Mesodermal cell (in vitro differentiated cells): ENCODE measurements around the gene RBMS1.
"Not testable (repeated sequence)": the region's sequence is repeated elsewhere in the genome, so short reads cannot be mapped to it uniquely, and the experiment has no call there.

Experiments
- H3K27ac ChIP-seq: 2 replicates; pipeline ENCODE4 v1.7.0; 2013; ENCODE audit warnings: mild to moderate bottlenecking, low read depth, low read length, moderate library complexity; ENCODE audit not compliant: severe bottlenecking
- H3K36me3 ChIP-seq: 2 replicates; pipeline ENCODE4 v1.7.1; 2013; ENCODE audit warnings: mild to moderate bottlenecking, low read length, moderate library complexity; ENCODE audit not compliant: control insufficient read depth, insufficient read depth
- H3K4me1 ChIP-seq: one replicate; pipeline ENCODE4 v1.7.1; 2013; ENCODE audit warnings: mild to moderate bottlenecking, low read length; ENCODE audit not compliant: insufficient read depth, control insufficient read depth, poor library complexity, severe bottlenecking
- H3K4me3 ChIP-seq: 2 replicates; pipeline ENCODE4 v1.7.0; 2013; ENCODE audit warnings: low read length, control low read depth, mild to moderate bottlenecking; ENCODE audit not compliant: insufficient read depth, poor library complexity, severe bottlenecking; ENCODE audit errors: extremely low read depth
- H3K9me3 ChIP-seq: 2 replicates; pipeline ENCODE4 v1.7.1; 2013; ENCODE audit warnings: mild to moderate bottlenecking, low read length, moderate library complexity; ENCODE audit not compliant: control insufficient read depth
- WGBS, 2 experiments: methylation state at CpG; one replicate each; pipeline ENCODE4 v1.1.5; 2013; ENCODE audit warnings: missing lambda C conversion rate in 2 of 2; ENCODE audit not compliant: insufficient coverage in 2 of 2; 5-methylcytosine and 5-hydroxymethylcytosine counted together

The RBMS1 gene

GRCh38 chr2:160501370-160501769 is 7.8 kb upstream of the RBMS1 start:
- no peak overlapping the region for H3K27ac ChIP-seq
- no peaks in the 10 kb centered on the region for H3K9me3 ChIP-seq
- no peak overlapping the region for H3K4me3 ChIP-seq
- WGBS, 2 experiments = no CpG with 5 or more reads among the region's 1 CpG
- H3K36me3 ChIP-seq = no peaks in the 10 kb centered on the region
- peaks cover 6% of the 10 kb centered on the region for H3K4me1 ChIP-seq

GRCh38 chr2:160499865-160500264 is 6.3 kb upstream of the RBMS1 start:
- Histone ChIP-seq H3K9me3 (no peaks in the 10 kb centered on the region), H3K27ac (no peak overlapping the region), H3K4me3 (no peak overlapping the region), H3K36me3 (no peaks in the 10 kb centered on the region), H3K4me1 (peaks cover under 1% of the 10 kb centered on the region)
- 90 to 100% methylated on average over 1 of the region's 1 CpG for WGBS, 2 experiments

GRCh38 chr2:160498137-160498536 is 4.5 kb upstream of the RBMS1 start:
- 96 to 98% methylated on average over 4 of the region's 5 CpGs for WGBS, 2 experiments
- Histone ChIP-seq H3K27ac (no peak overlapping the region), H3K9me3 (no peaks in the 10 kb centered on the region), H3K36me3 (no peaks in the 10 kb centered on the region), H3K4me1 (no peaks in the 10 kb centered on the region), H3K4me3 (no peak overlapping the region)

- WGBS, 2 experiments = 28% methylated on average over 4 of the region's 8 CpGs; no CpG with 5 or more reads in 1 of the 2 experiments
- H3K27ac ChIP-seq = peak overlapping the region; percentile 90
Observed at GRCh38 chr2:160494201-160494644, 616 bp upstream of the RBMS1 start.

GRCh38 chr2:160492401-160493226 is 993 bp downstream of the RBMS1 start:
- peak overlapping the region; percentile 83 for H3K4me3 ChIP-seq
- H3K27ac ChIP-seq = peak overlapping the region; percentile 90
- H3K36me3 ChIP-seq = no peaks in the 10 kb centered on the region
- H3K4me1 ChIP-seq = peaks cover 4% of the 10 kb centered on the region
- no peaks in the 10 kb centered on the region for H3K9me3 ChIP-seq
- WGBS, 2 experiments = 0 to 1% methylated on average over 47 to 56 of the region's 66 CpGs

More at GRCh38 chr2:160494201-160494644, 616 bp upstream of the RBMS1 start:
- H3K4me3 ChIP-seq = peak overlapping the region; percentile 83
- peaks cover 4% of the 10 kb centered on the region for H3K4me1 ChIP-seq
- H3K9me3 ChIP-seq = no peaks in the 10 kb centered on the region
- H3K36me3 ChIP-seq = no peaks in the 10 kb centered on the region

GRCh38 chr2:160491911-160492371 is 1.7 kb downstream of the RBMS1 start:
- no peaks in the 10 kb centered on the region for H3K36me3 ChIP-seq
- peak overlapping the region; percentile 83 for H3K4me3 ChIP-seq
- 7 to 10% methylated on average over 3 to 4 of the region's 10 CpGs for WGBS, 2 experiments

GRCh38 chr2:160490733-160491685 is 2.6 kb downstream of the RBMS1 start:
- Histone ChIP-seq H3K9me3 (no peaks in the 10 kb centered on the region), H3K4me3 (peak overlapping the region; percentile 83), H3K36me3 (no peaks in the 10 kb centered on the region), H3K27ac (no peak overlapping the region), H3K4me1 (peaks cover 4% of the 10 kb centered on the region)
- WGBS, 2 experiments = 81% methylated on average over 3 of the region's 8 CpGs; no CpG with 5 or more reads in 1 of the 2 experiments

More at GRCh38 chr2:160491911-160492371, 1.7 kb downstream of the RBMS1 start:
- no peaks in the 10 kb centered on the region for H3K9me3 ChIP-seq
- H3K27ac ChIP-seq = peak overlapping the region; percentile 90
- H3K4me1 ChIP-seq = peaks cover 4% of the 10 kb centered on the region

- Histone ChIP-seq H3K9me3 (no peaks in the 10 kb centered on the region), H3K4me3 (no peak overlapping the region), H3K4me1 (peaks cover 4% of the 10 kb centered on the region), H3K36me3 (no peaks in the 10 kb centered on the region), H3K27ac (no peak overlapping the region)
- 100% methylated on average over 1 of the region's 1 CpG; no CpG with 5 or more reads in 1 of the 2 experiments for WGBS, 2 experiments
Observed at GRCh38 chr2:160489111-160489510, 4.5 kb downstream of the RBMS1 start.

- not testable (repeated sequence) for H3K4me1 ChIP-seq, H3K4me3 ChIP-seq, H3K27ac ChIP-seq, H3K36me3 ChIP-seq, H3K9me3 ChIP-seq
- WGBS, 2 experiments = 91 to 92% methylated on average over 9 of the region's 12 CpGs
Observed at GRCh38 chr2:160488289-160488688, 5.3 kb downstream of the RBMS1 start.

- no peaks in the 10 kb centered on the region for H3K36me3 ChIP-seq
- WGBS, 2 experiments = 93 to 100% methylated on average over 1 of the region's 1 CpG
- no peaks in the 10 kb centered on the region for H3K9me3 ChIP-seq
- H3K27ac ChIP-seq = no peak overlapping the region
- H3K4me1 ChIP-seq = peaks cover 11% of the 10 kb centered on the region
- no peak overlapping the region for H3K4me3 ChIP-seq
Observed at GRCh38 chr2:160486341-160486740, 7.3 kb downstream of the RBMS1 start.
